GM12891 (cell line): ENCODE results near the gene COL8A2.

Experiments used
- PAX5 ChIP-seq: IDR thresholded peaks from 2 replicates; pipeline ENCODE4 v1.6.1; 2011; ENCODE audit warnings: low read length, moderate library complexity, mild to moderate bottlenecking; ENCODE audit not compliant: insufficient read depth, severe bottlenecking
- POLR2A ChIP-seq: IDR thresholded peaks from 2 replicates; pipeline ENCODE4 v1.6.1; 2011; ENCODE audit warnings: low read depth, low read length, control low read depth
- POLR2AphosphoS5 ChIP-seq: IDR thresholded peaks from 2 replicates; pipeline ENCODE4 v1.6.1; 2011; ENCODE audit warnings: low read depth, low read length, control low read depth
- POU2F2 ChIP-seq: IDR thresholded peaks from 2 replicates; pipeline ENCODE4 v1.6.1; 2011; ENCODE audit warnings: low read depth, mild to moderate bottlenecking, control low read depth, low read length, moderate library complexity
- SPI1 ChIP-seq: IDR thresholded peaks from 2 replicates; pipeline ENCODE4 v1.6.1; 2011; ENCODE audit warnings: low read depth, low read length, control low read depth
- TAF1 ChIP-seq: IDR thresholded peaks from 2 replicates; pipeline ENCODE4 v1.6.1; 2011; ENCODE audit warnings: low read depth, low read length, control low read depth

- TF ChIP-seq POLR2A (no peak), PAX5 (no peak), POLR2AphosphoS5 (no peak; the same call in 1 of the 2 replicates), TAF1 (no peak), SPI1 (no peak), POU2F2 (no peak)
These were observed 31.5 kb upstream of the COL8A2 start for GRCh38 chr1:36156329-36157114.
